GM19035 (cell line): Measurements from ENCODE around the gene MMP17.
"Not testable (repeated sequence)": the region's sequence is repeated elsewhere in the genome, so short reads cannot be mapped to it uniquely, and the experiment has no call there.

Experiments
- ATAC-seq: cut with Tn5 transposase; IDR thresholded peaks from one replicate; pipeline ENCODE4 v1.9.1; 2021; ENCODE audit not compliant: unreplicated experiment

The MMP17 gene

DNA sequence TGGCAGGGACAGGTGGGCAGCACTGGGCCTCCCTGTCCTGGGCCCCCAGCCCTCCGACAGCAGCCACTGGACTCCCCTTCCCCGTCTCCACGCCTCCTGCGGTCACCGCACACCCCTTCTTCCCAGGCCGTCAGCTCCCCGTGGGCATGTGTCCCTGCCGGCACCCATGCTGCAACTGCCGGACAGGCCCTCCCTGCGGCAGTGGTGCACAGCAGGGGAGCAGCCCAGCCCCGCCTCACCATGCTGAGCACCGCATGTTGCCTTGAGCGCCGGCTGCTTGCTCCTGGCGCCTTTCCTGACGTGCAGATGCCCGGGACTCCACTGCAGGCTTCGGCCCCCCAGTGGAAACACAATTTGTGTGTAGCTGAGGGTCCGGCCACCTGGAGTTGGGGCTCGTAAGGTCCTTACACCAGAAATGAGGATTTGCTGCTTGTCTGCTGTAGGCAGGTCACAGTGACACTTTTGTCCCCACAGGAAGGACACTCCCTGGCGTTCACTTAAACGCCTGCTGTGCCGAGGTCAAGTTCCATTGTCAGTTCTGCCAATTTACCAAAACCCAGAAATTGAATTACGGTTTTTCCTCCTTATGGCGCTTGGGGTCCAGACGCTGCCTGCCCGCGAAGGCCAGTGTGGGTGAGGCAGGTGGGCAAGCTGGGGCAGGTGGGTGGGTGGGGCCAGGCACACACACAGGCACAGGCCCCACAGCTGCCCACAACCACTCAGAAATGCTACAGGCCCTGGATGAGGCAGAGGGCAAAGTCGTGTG, 28.2 kb upstream of the MMP17 start:
- ATAC-seq, result no peak

- no peak for ATAC-seq
These were observed 27.5 kb upstream of the MMP17 start for GRCh38 chr12:131800594-131801135.

DNA sequence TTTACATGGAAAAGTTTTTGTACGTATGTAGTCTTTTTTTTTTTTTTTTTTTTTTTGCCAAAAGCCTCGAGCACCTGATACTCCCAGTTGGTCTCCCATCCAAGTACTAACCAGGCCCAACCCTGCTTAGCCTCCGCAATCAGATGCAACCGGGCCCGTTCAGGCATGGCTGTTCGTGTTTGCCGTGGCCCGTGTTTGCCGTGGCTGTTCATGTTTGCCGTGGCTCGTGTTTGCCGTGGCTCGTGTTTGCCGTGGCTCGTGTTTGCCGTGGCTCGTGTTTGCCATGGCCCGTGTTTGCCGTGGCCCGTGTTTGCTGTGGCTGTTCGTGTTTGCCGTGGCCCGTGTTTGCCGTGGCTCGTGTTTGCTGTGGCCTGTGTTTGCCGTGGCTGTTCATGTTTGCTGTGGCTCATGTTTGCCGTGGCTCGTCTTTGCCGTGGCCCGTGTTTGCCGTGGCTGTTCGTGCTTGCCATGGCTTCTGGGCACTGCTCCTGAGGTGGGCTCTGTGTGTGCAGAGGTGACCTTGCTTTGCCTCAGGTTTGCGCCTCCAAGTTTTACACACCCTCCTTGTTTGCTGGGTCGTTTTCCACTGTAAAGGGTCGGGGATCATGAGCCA, 26.8 kb upstream of the MMP17 start:
- ATAC-seq, result no peak

DNA sequence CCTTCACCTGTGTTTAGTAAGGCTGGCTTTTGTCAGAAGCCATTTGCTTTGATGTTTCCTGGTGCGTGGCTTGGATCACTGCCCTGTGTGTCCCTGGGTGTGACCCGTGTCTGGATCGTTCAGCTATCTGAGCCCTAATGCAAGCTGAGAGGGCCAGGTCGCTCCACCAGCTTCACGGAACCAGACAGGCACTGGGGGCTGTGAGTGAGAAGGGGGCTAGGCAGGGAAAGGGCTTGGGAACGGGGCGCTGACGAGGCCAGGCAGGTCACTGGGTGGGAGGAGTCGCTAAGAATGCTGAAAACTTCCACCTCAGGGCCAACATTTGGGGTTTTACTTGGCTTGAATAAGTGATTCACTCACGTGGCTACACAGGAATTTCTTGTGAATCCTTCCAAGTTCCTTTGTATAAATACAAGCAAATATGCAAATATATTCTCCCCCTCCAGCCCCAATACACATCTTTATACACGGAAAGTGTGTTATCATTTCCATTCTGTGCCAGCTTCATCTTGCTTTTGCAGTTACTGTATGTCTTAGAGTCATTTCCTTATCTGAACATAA, 24.2 kb upstream of the MMP17 start:
- no peak for ATAC-seq

DNA sequence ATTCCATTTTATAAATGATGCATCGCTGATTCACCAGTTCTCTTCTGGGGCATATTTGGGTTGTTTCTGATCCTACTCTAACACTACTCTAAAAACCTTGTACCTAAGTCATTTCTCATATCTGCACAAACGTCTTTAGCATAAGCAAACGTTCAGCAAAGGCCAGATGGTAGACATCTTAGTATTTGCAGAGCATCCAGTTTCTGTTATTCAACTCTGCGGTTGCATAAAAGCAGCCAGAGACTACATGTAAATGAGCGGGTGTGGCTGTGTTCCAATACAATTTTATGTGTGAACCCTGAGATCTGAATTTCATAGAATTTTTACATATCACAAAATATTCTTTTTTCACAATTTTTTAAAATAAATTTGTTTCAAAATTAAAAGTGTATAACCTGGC, 22.8 kb upstream of the MMP17 start:
- ATAC-seq, result no peak

- no peak for ATAC-seq
These were observed 21.5 kb upstream of the MMP17 start for GRCh38 chr12:131806674-131807073.

GRCh38 chr12:131808744-131809371, 19.3 kb upstream of the MMP17 start:
- ATAC-seq, result peak; percentile 53

GRCh38 chr12:131809476-131810254, 18.5 kb upstream of the MMP17 start:
- not testable (repeated sequence) for ATAC-seq

DNA sequence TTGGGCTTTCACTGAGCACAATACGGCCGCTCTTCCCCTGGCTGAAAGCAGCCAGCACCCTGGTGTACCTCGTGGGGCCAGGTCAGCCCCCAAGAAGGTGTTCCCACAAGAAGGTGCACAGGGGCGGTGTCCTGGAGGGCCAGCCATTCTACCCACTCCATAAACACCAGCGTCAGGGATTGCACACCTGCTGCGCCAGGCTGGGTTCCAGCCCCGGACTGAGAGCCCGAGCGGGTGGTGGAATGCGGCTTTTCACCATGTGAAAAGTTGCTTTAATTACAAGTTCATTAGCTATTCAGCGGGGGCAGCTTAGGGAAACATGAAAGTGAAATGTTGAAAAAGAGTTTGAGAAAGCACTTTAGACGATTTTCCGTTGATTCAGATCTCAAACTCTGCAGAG, 17.5 kb upstream of the MMP17 start:
- ATAC-seq, result no peak

DNA sequence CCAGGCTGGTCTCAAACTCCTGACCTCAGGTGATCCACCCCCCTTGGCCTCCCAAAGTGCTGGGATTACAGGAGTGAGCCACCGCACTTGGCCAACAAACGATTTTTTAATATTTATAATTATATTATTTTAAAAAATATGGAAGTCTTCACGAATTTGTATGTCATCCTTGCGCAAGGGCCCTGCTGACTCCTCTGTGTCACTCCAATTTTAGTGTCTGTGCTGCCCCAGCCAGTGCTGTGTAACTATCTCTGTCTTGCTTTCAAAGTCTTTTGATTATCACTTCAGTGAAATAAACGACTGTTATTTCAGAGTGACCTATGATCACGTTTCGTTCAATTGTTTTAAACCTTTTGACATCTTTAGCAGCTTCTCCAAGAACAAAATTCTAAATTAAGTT, 13.1 kb upstream of the MMP17 start:
- no peak for ATAC-seq

DNA sequence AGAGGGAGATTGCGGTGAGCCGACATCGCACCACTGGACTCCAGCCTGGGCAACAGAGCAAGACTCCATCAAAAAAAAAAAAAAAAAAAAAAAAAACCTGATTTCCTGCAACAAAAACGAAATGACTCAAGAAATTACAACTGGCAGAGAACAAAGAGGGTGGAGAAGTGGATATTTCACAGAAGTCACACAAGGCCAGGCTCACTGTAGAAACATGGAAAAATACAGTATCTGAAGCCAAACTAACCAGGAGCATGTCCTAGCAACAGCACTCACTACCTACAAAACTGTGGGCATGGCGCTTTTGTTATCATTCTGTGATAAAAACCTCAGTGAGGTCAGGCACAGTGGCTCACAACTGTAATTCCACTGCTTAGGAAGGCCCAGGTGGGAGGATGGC, 11.7 kb upstream of the MMP17 start:
- ATAC-seq, result no peak

DNA sequence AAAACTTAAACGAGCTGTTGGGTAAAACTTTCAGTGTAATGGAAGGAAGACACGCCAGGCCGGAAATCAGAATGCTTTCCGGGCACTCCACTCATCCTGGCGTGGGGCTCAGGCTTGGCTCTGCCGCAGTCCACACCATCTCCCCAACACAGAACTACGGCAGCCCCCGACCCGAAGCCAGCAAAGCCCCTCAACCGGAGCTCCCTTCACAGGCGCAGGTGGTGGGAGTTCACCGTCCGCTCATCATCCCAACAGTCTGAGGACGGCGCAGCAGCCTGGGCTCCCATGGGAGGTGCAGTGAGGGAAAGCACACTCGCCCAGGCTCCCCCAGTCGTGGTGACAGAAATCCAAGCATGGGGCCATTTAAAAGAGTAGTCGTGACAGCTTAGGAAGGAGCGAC, 11.0 kb upstream of the MMP17 start:
- no peak for ATAC-seq

DNA sequence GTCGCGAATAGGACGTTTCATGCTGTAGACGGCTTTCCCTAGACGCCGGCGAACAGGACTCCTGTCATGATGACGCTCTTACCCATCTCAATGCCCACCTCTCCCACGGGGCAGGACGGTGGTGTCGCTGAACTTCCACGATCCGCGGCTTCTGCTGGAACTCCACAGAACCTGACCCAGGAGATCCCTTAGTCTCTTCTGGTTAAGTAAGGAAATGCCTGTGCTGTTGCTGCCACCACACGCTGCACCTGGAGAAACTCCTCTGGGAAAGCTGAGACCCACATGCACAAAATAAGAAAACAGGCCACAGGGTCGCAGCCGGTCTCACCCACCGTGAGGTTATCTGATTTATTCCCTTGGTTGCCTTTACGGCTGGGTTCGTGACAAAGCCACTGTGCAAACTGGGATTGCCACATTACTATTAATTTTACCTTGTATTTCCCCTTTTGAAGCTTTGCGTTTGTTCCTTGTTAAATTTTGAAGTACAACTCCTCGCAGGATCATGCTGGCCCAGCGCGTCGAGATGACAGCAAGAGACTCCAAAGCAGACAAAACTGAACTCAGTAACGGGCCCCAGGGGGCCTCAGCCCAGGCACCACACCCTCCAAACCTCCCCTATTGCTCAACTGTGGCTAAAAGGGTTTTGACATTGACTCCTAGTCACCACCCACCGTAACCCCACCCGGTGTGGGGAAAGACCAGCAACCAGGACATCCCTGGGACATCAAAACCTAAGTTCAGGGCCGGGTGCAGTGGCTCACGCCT, 9.2 kb upstream of the MMP17 start:
- no peak for ATAC-seq

GRCh38 chr12:131824450-131824849, 3.7 kb upstream of the MMP17 start:
- no peak for ATAC-seq

GRCh38 chr12:131825146-131825892, 2.9 kb upstream of the MMP17 start:
- no peak for ATAC-seq

GRCh38 chr12:131826097-131826928, 1.9 kb upstream of the MMP17 start:
- no peak for ATAC-seq

GRCh38 chr12:131828671-131829355, 620 bp downstream of the MMP17 start:
- ATAC-seq, result no peak

DNA sequence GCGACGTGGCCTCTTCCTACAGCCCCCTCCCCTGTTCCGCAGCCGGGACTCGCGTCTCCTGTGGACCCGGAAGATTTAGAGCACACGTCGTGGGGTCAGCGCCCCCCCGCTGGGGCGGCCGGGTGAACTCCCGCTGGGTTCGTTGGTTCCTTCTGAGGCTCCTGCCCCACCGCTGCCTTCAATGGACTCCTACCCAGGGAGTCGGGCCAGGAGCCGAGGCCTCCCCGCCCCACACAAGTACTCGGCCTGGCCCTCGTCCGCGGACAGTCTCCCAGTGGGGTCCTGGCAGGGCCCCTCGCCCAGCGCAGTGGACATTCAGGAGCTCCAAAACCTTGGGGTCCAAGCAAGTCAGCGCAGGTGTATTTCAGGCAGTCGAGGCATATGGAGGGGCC, 1.2 kb downstream of the MMP17 start:
- no peak for ATAC-seq
